Measurements from ENCODE around the gene BRME1.

DNA sequence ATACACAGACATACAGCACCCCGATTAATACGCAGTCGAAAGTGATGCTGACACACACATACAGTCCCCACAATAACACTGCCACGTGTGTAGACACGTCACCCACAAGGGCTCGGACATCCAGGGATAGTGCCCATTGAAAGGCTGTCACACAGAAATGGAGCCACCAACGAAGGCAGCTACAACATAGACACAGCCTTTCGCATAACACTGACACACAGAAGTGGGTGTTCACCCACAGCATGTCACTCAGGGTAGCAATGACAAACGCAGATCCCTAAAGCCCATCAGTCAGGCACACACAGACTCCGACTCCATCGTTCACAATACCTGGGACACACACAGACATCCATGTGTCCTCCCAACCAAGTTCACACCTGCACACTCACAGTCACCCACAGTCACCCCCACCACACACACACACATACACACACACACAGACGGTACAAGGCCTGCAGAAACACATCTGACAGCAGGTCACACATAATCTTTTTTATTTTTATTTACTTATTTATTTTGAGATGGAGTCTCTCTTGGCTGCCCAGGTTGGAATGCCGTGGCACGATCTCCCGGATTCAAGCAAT is 39.4 kb downstream of the BRME1 start:
- TF ChIP-seq CTCF (IDR thresholded peaks at IDR 0.05; ENCODE audit: low read depth, low read length, poor library complexity, severe bottlenecking) (no peak), EZH2phosphoT487 (IDR thresholded peaks at IDR 0.05; ENCODE audit: borderline replicate concordance, low read length) (no peak)

All from DOHH2 (cell line).